ENCODE measurements around the gene STK4.

STK4 gene

DNA sequence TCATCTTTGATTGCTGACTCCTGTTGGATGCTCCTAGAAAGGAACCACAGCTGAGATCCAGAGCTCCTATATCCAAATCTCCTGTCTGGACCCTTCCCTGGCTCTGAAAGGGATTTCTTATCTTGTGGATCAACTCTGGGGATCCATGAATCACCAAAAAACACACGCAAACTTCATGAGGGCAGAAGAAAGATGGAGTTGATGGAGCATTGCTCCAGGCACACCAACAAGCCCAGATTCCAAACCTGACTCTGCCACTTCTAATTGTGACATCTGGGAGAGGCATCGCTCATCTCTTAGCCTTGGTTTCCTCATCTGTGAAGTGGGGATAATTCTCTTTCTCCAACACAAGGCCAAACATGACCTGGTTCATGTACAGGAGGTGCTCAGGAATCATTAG lies 127.9 kb downstream of the STK4 start:
- no peak for DNase-seq

DNA sequence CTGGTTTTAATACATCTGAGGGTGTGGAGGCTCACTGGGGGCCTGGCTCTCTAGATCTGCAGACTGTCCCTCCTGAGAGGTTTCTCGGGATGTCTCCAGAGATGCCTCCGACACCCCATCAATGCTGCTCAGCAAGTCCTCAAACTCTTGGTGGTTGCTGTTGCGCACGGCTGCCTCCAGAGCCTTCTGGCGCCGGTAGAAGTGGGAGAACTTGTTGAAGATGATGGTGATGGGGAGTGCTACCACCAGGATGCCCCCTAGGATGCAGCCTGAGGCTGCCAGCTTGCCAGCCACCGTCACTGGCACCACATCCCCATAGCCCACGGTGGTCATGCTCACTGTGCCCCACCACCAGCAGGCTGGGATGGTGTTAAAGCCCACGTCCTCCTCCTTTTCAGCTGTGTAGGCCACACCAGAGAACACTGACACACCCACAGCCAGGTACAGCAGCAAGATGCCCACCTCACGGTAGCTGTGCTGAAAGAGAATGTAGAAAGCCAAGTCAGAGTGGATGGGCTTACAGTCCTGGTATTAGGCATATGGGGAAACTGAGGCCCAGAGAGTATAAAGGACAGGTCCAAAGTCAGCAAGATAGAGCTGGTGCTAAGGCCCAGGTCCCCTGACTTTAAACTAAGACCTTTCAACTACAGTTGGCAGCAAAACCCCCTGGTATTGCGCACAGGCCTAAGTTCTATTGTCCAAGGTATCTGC lies 128.7 kb downstream of the STK4 start:
- no peak for DNase-seq

DNA sequence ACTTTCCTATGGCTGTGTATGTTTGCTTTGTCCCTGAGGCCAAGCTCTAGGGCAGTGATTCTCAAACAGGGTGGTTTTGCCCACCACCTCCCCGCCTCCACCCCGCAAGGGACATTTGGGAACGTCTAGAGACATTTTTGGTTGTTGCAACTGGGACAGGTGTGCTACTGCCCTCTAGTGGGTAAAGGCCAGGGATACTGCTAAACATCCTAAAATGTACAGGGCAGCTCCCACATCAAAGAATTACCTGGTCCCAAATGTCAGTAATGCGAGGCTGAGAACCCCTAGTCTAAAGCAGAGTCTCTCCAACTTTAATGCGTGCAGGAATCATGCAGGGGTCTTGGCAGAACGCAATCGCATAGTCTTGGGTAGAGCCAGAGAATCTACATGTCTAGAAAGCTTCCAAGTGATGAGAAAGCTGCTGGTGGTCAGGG lies 129.5 kb downstream of the STK4 start:
- no peak for DNase-seq

DNA sequence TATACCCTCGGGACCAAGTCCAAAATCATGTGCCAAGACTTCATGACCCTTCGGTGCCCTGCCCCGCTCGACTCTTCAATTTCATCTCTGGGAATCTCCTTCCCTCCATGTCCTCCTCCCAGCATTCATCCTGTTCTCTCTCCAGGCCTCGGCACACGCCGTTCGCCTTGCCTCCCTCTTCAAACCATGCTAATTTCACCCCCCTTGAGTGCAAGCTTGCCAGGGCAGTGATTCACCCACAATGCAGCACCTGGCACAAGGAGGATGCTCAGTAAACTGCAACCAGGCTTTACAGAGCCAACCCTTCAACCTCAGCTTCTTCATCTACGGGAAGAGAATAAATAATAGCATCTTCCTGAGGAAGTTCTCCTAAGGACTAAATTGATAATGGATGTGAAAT lies 130.5 kb downstream of the STK4 start:
- no peak for DNase-seq

DNA sequence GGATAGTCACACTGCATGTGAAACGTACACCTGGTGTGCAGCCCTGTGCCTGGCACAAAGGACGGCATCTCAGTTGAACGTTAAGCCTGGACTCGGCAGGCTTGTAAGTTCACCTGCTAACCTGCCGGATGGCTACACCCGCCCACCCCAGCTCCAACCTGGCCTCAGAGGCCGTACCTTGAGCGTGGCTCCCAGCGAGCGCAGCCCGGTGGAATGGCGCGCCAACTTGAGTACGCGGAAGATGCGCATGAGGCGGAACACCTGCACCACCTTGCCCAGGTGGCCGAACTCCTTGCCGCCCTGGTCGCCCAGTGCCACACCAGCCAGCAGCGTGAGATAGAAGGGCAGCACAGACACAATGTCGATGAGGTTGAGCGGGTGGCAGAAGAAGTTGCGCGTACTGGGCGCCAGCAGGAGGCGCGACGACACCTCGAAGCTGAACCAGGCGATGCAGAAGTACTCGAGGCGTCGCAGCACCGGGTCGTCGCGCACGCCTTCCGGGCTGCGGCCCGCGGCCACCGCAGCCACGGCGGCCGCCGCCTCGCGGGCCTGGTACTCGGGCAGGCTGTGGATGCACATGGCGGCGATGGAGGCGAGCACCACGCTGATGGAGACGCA lies 131.3 kb downstream of the STK4 start:
- DNase-seq: no peak

DNA sequence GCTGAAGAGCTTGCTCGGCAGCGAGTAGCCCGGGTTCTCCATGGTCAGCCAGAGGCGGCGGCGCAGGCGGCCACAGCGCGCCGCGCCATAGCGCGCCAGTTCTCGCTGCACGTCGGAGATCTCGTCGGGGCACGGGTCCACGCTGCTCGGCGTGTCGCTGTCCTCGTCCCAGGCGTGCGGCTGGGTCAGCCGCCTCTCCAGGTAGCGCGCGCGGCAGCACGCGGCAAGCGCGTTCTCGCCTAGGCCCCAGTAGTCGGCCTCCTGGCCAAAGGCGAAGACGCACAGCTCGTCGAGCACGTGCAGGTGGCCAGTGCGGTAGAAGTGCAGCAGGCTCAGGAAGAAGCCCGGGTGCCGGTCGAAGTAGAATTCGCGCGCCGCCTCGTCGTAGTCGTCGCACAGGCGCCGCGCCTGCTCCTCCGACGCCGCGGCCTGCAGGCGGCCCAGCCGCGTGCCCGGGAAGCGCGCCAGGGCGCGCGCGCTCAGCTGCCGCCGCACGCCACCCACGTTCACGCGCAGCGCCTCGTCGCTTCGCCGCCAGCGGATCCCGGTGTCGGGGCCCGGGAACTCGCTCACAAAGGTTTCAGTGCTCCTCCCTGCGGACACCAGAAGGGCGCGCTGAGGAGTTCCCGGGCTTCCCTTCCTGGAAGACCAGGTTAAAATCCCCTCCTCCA lies 131.9 kb downstream of the STK4 start:
- DNase-seq: no peak

DNA sequence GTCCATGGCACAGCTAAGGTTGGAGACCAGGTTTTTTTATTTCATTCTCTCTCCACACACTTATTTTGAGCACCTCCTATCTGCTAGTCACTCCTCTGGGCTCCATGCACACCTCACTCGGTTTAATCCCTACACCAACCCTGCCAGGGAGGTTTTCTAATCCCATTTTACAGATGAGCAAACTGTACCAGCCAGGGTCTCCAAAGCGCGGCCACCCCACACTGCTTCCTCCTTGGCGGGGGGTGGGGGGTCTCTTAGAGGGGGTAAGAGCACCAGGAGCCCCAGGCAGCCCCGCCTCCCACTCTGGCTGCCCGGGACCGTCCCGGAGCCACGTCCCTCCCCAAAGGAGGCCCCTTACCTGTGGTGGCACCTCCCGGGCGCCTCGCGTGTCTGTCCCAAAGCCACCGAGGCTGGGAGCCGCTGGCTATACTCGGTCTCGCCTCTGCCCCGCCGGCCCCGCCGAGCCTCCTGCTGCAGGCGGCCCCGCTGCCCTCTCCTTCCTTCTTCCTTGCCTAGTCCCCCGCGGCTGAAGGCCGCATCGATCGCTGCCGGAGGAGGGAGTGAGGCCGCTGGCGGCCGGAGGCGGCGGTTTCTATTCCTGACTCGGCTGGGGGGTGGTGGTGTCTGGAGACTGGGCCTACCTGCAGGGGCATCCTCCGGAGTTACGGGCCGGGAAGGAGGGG lies 134.4 kb downstream of the STK4 start, which contains the start of gene KCNS1:
Gene KCNS1 (minus strand): TSS at position 565 of the 683 bp plus-strand sequence. CDS start 1,891 bp downstream, outside the sequence.
- DNase-seq: no peak

DNA sequence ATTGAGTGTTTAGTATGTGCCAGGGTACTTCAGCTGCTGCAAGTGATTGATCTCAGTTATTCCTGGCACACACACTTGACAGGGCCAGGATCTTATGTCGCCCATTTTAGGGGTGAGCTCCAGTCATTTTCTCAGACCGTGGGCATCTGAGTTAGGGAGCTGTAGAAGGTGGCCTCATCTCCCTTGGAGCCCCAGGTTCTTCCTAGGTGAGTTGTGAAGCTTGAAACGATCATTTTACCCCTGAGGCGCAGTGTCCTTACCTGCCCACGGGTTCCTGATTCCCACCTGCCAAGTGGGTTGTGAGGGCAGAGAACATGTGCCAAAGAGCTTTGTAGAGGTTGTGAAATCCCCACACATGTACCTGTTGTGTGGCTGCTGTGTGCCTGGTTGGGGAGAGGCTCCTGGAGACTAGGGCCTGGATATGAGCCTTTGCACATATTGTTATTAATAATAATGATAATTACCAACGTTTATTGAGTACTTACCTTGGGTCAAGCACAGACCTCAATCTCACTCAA lies 135.1 kb downstream of the STK4 start:
- no peak for DNase-seq

DNA sequence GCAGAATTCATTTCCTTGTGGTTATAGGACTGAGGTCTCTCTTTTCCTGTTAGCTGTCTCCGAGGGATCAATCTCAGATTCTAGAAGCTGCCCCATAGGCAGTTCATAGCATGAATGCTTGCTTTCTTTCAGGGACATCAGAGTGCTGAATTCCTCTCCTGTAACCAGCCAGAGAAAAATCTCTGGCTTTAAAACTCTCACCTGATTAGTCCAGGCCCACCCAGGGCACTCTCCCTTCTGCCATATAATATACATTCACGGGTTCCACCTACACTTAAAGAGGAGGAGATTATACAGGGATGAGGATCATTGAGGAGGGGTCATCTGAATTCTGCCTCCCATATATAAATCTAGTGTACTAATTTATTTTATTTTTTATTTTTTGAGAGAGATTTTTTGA lies 136.8 kb downstream of the STK4 start:
- no peak for DNase-seq

DNA sequence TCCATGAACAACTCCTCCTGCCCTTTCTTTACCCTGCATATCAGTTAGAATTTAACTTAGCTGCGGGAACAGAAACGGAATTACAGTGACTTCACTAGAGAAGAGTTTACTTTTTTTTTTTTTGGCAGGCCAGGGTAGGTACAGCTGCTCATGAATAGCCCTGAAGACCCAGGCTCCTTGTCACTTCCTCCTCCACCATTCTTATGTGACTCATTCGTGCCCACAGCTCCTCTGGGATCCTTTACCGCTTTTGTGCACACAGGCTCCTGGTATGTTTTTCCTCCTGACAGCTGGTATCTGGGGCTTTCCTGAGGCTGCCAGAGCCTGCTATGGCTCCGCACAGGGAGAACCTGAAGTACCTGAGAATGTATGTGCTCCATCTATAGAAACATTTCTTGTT lies 138.5 kb downstream of the STK4 start:
- no peak for DNase-seq

DNA sequence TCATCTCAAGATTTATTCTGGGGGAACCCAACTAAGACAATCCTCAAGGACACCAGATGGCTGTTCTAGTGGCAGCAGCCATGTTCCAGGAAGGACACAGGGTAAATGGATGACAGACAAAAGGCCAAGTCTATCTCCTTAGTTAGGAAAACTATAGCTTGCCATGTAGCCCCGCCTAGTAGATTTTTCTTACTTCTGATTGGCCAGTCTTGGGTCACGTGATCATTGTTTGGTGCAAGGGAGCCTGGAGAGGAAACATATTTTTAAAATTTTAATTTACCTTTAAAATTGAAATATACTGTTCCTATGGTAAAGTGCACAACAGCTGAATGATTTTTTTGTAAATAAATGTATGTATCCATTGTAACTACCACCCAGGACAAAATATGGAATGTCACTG lies 139.0 kb downstream of the STK4 start:
- DNase-seq: no peak

DNA sequence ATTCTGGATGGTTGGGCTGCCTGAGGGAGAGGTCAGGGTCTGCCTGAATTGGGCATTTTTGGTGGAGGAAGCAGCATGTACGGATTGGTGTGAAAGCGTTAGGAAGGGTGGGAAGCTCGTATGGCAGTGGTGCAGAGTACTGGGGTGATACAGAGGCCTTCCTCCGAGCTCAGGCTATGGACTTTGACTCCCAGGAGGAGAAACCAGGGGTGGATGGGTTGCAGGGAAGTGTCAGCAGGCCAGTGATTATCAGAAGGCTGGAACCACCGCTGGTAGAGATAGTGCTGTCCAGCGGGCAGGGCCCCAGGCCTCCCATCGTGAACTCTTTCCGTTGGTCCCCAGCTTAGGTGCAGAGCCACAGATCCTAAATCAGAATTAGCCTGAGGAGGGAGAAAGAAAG lies 143.3 kb downstream of the STK4 start:
- DNase-seq: no peak

DNA sequence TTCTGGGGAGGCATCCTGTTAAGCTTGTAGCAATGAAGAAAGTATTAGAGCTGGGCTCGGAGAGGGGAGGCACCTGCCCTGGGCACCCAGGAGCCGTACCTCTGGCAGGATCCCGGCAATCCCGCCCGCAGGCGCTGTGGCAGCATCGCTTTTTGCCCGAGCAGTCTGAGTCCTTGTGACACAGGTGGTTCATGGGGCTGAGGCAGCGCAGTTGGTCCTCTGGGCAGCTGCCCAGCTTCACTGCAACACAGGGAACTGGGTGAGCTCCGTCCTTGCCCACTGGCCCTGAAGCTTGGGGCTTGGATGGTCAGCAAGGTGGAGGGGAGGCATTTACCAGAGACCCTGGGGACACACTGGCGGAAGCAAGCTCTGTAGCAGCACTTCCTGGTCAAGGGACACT lies 144.0 kb downstream of the STK4 start:
- no peak for DNase-seq

DNA sequence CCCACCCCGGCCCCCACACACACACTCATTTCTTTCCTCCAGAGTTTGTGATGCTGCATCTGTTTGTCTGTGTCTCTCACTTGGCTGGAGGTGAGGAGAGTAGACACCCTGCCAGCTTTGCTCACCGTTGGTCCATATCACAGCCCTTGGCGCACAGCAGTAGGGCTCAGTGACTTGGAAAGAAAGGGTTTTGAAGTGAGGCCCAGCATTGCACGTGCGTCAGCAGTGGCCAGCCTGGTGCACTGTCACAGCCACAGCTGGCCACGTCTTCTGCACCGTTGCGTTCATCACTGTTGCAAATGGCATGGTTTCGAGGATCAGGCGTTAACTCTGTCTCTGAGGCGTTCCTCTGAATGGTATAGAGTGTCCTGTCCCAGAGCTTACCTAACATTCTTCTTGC lies 145.0 kb downstream of the STK4 start:
- DNase-seq: no peak

DNA sequence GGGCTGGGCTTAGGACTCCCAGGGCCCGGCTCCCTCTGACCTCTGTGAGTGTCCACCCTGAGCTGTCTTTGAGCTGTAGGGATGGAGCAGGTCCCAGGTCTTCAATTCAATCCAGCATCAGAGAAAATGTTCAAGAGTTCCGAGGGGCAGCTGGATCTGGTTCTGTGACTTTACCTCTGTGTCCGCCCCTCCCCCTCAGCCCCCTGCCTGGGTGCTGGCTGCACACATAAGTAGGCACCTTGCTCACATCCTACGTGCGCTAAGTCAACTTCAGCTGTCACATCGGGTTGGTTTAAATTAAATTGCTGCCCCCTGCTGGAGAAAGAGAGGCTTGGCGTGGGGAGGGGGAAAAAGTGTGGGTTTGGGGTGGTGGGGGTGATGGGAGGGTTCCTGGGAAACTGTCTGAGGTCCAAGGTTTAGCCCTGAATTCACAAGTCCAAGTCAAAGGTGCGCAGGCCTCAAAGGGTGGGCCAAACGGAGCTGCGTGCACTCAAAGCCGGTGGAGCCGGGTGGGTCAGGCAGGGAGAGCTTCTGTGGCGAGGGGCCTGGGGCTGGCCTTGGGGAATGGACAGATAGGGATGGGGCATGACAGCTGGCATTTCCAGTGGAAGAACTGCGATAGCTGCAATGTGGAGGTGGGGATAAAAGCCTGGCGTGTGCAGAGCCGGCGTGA lies 145.6 kb downstream of the STK4 start:
- DNase-seq: no peak

DNA sequence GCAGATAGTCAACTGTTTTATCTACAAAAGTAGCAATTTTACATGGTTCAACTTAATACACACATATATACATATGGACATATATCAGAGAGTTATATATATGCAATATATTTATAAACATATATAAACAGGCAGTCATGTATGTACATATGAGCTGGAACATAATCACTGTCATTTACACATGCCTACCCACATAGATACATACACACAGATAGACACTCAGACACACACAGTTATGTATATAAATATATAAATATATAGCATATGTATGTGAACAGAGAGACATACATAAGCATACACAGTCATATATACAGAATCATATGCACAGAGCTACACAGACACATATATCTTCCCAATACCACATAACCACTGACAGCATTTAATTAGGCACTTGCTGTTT lies 146.4 kb downstream of the STK4 start:
- no peak for DNase-seq

DNA sequence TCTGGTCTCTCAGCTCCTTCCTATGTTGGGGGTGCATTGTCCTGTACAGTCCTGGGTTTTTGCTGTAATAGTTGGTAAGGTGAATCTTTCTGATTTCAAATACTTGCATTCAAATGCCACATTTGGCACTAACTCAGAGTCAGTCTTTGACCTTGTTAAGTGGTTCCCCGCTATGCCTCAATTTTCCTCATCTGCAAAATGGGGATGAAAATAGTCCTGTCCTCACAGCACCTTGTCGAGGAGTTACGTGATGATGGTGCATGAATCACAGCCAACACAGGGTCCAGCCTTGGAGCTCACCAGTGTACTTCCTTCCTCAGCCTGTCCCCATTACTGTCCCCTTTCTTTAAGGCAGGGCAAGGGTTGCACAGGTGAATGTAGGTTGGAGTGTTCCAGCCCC lies 147.6 kb downstream of the STK4 start:
- no peak for DNase-seq

DNA sequence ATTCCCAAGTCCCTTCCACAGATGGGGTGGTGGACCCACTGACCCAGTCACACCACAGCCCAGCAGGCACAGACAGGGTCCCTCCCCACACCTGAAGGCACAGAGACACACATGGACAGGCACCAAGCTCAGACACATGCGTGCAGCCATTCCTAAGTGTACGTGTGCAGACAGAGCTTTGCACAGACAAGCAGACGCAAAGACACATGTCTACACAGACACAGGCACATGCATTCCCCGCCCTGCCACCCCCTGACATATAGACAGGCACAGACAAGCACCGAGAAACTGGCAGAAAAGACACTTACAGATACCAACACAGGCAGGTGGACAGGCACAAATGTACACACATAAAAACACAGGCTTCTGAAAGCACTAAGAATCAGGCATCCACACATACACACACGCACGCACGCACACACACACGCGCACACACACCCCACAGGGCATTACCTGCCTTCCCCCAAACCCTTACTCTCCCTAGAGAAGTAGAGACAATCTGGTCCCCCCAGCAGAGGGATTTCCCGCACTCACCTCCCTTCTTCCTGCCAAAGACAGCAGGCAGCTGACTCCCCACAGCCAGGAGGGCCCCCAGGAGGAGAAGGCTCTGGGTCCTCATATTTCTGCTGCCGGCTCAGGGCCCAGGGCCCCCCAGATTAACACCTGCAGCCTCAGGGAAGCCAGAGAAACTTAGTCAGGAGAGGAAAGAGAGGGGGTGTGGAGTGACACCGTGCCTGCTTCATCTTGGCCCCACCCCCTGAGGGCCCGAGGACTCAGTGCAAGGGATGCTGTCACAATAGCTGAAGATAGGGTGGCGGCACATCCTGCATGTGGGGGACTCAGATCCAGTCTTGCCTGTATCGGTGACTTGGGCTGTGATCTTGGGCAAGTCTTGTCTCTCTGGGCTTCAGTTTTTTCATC lies 148.4 kb downstream of the STK4 start, which contains the start of gene WFDC5:
Gene WFDC5 (minus strand): TSS at position 710 of the 921 bp plus-strand sequence. CDS start 91 bp downstream, at position 619.
- no peak for DNase-seq

DNA sequence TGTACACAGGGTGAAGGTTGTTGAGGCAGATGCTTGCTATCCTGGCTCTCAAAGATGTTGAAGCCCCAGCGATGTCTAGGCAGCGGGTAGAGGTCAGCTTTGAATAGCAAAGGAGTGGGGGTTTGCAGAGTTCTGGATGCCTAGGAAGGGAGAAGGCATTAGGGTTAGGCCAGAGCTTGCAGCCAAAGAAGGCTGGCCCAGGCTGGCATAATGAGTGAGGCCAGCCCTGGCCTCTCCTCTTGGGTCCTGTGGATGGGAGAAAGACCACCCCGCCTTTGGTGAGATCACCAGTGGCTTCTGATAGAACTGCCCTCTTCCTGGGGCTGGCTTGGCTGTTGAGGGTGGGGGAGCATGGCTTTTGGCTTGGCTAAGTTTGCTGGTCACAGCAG lies 149.1 kb downstream of the STK4 start:
- DNase-seq: no peak

DNA sequence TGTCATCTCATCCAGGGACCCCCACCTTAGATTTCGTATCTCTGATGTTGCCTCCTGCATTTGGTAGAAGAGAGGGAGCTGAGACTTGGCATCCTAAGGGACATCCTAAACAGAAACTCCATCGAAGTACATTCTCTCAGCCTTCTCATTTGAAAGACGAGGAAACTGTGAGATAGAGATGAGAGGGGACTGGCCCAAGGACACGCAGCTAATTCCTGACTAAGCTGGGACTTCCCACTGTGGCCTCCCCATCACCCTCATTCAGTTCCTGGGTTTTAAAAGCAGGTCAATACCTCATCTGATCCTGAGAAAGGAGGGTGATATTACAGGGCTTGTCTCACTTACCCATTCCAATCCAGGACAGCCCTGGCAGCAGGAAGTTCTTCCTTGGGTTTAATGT lies 149.5 kb downstream of the STK4 start:
- no peak for DNase-seq

DNA sequence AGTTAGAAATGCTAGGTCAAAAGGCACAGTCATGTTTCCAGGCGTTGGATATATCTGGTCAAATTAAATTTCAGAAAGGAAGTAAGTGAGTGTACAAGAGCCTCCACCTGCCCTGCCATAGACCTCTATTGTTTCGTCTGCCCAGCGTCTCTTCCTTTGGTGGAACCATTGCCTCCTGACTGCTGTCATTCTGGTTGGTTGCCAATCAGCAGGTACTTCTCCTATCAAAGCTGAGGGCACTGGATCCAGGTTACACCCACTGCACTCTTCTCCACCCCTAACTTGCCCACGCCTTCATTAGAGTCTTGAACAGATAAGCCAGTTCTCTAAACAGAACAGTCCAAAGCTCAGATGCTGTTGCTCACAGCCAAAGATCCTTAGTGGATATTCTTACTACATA lies 151.3 kb downstream of the STK4 start:
- DNase-seq: no peak

DNA sequence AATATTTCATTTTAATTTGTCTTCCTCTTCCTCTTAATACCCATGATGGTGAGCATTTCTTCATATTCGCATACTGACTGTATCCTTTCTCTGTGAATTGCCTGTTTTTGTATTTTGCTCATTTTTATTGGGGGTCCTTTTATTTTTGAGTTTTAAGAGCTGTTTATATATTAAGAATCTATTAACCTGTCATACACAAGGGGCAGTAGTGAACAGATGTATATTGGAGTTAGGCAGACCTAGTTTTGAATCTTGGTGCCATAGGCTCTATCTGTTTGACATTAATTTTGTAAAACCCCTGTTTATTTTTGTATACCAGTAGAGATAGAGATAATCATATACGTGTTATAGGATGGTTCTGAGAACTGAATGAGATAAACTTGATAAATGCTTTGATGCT lies 151.7 kb downstream of the STK4 start:
- no peak for DNase-seq

Measured in NCI-H1417 treated with DMSO at 0.1 percent for 48 hours (cell line).